Measurements from ENCODE around the gene FCN1. TPM values are rescaled to one million over a fixed set of nuclear protein-coding genes. Genes with fewer than 3 reads are reported as not detected.

FCN1 gene
- polyA plus RNA-seq, 1 of the 3 experiments (the other 2 are of a cell fraction) = not detected

DNA sequence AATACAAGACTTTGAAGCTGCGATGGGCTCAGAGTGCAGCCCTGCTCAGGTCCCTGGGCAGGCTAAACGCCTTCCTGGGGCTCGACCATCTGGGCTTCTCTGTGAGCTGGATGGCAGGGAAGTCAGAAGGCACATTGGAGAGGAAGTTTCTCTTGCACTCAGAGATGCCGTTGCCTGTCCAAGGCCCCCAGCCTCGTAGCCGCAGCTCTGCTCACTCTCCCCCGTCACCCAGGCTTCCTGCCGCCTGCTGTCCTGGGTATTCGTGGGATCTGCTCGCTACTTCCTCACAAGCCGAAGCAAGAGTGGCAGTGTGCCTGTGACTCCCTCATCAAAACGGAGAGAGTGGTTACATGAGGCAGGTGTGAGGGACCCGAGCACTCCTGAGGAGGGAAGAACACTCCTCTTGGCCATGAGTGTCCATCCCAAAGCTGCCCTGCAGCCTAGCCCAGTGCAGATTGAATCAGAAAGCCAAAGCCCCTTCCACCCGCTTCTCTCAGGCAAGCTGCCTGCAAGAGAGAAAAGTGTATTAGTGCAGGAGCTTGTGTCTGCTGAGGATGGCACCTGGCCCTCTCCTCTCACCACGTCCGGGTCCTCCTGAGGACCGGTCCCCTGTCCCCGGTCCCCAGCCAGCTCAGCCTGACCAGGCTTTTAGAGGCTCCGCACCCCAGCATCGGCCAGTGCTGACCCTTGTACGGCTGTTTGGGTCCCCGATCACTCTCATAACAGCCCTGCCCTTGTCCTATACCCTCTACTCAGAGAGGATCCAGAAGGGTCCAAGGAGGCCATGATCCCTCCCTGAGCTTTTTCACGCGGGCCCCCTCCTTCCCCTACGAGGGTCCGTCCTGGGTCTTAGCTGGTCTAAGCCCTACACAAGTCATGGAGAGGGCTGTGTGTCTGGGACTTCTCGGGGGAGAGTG, 29.8 kb downstream of the FCN1 start:
- CTCF ChIA-PET = interaction anchor here (1.3 kb wide), 1 partner anchor 119 kb away, joined by 4 read pairs; no protein-coding TSS in a partner anchor

DNA sequence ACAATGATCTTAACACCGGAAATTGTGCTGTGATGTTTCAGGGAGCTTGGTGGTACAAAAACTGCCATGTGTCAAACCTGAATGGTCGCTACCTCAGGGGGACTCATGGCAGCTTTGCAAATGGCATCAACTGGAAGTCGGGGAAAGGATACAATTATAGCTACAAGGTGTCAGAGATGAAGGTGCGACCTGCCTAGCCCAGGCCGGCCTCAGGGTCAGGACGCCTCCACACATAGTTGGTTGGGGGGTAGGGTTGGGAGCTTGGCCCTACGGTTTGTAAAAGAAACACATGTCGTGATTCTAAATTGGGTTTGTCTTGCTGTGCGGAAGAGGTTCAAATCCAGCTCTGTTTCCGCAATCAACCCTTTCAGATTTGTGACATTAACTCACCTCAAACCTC, 30.5 kb downstream of the FCN1 start:
- no peak overlapping the region for H3K27ac ChIP-seq (ENCODE audit: low read depth in 2 of 2, low read length in 1 of 2)
- TF ChIP-seq, protein P1, sequence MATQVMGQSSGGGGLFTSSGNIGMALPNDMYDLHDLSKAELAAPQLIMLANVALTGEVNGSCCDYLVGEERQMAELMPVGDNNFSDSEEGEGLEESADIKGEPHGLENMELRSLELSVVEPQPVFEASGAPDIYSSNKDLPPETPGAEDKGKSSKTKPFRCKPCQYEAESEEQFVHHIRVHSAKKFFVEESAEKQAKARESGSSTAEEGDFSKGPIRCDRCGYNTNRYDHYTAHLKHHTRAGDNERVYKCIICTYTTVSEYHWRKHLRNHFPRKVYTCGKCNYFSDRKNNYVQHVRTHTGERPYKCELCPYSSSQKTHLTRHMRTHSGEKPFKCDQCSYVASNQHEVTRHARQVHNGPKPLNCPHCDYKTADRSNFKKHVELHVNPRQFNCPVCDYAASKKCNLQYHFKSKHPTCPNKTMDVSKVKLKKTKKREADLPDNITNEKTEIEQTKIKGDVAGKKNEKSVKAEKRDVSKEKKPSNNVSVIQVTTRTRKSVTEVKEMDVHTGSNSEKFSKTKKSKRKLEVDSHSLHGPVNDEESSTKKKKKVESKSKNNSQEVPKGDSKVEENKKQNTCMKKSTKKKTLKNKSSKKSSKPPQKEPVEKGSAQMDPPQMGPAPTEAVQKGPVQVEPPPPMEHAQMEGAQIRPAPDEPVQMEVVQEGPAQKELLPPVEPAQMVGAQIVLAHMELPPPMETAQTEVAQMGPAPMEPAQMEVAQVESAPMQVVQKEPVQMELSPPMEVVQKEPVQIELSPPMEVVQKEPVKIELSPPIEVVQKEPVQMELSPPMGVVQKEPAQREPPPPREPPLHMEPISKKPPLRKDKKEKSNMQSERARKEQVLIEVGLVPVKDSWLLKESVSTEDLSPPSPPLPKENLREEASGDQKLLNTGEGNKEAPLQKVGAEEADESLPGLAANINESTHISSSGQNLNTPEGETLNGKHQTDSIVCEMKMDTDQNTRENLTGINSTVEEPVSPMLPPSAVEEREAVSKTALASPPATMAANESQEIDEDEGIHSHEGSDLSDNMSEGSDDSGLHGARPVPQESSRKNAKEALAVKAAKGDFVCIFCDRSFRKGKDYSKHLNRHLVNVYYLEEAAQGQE (IDR thresholded peaks at IDR 0.05; ENCODE audit: low read depth, low read length) = no peak
- no peak for TF ChIP-seq YY1 (IDR thresholded peaks at IDR 0.05; ENCODE audit: low read depth)
- no peak for TF ChIP-seq CHD2 (IDR thresholded peaks at IDR 0.05; ENCODE audit: low read length, partially characterized antibody)
- TF ChIP-seq, protein P2, sequence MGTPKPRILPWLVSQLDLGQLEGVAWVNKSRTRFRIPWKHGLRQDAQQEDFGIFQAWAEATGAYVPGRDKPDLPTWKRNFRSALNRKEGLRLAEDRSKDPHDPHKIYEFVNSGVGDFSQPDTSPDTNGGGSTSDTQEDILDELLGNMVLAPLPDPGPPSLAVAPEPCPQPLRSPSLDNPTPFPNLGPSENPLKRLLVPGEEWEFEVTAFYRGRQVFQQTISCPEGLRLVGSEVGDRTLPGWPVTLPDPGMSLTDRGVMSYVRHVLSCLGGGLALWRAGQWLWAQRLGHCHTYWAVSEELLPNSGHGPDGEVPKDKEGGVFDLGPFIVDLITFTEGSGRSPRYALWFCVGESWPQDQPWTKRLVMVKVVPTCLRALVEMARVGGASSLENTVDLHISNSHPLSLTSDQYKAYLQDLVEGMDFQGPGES (IDR thresholded peaks at IDR 0.05; ENCODE audit: low read depth, low read length) = no peak
- TF ChIP-seq, protein P3, sequence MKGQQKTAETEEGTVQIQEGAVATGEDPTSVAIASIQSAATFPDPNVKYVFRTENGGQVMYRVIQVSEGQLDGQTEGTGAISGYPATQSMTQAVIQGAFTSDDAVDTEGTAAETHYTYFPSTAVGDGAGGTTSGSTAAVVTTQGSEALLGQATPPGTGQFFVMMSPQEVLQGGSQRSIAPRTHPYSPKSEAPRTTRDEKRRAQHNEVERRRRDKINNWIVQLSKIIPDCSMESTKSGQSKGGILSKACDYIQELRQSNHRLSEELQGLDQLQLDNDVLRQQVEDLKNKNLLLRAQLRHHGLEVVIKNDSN (IDR thresholded peaks at IDR 0.05; ENCODE audit: borderline replicate concordance, low read depth) = no peak
- ChIA-PET POLR2A (no interaction called here), CTCF (no interaction called here)
- H3K4me2 ChIP-seq = no peak overlapping the region
- no peaks in the 10 kb centered on the region for H3K9me3 ChIP-seq
- DNase-seq = no peak
- H4K20me1 ChIP-seq (ENCODE audit: insufficient read depth) = no peaks in the 10 kb centered on the region
- no peaks in the 10 kb centered on the region for H3F3A ChIP-seq (replicated peaks; ENCODE audit: insufficient read depth)
- no peak overlapping the region for H3K4me3 ChIP-seq (ENCODE audit: low read depth in 2 of 2, low read length in 1 of 2)
- H3K9ac ChIP-seq = no peak overlapping the region
- no peaks in the 10 kb centered on the region for H3K9me2 ChIP-seq
- H3K4me1 ChIP-seq (ENCODE audit: control insufficient read depth in 1 of 2, insufficient read depth in 2 of 2, low read depth in 1 of 2, low read length in 1 of 2) = no peaks in the 10 kb centered on the region
- 62% methylated on average over 9 of the region's 10 CpGs for WGBS (ENCODE audit: low lambda C conversion rate)
- H3K27me3 ChIP-seq (ENCODE audit: insufficient read depth) = peaks cover 7% of the 10 kb centered on the region; the same call in 1 of the 2 replicates
- H2AFZ ChIP-seq (ENCODE audit: low read depth) = no peak overlapping the region
- H3K79me2 ChIP-seq (ENCODE audit: insufficient read depth) = no peaks in the 10 kb centered on the region
- H3K36me3 ChIP-seq (replicated peaks in 1 of 2; ENCODE audit: control insufficient read depth in 1 of 2, insufficient read depth in 2 of 2, low read length in 1 of 2) = no peaks in the 10 kb centered on the region

More for the DNA sequence above, 29.8 kb downstream of the FCN1 start:
- Histone ChIP-seq H3K79me2 (ENCODE audit: insufficient read depth) (no peaks in the 10 kb centered on the region), H3K9me2 (no peaks in the 10 kb centered on the region), H3K4me3 (ENCODE audit: low read depth in 2 of 2, low read length in 1 of 2) (no peak overlapping the region), H2AFZ (ENCODE audit: low read depth) (no peak overlapping the region), H3K36me3 (replicated peaks in 1 of 2; ENCODE audit: control insufficient read depth in 1 of 2, insufficient read depth in 2 of 2, low read length in 1 of 2) (no peaks in the 10 kb centered on the region), H3K4me2 (no peak overlapping the region), H3K27me3 (ENCODE audit: insufficient read depth) (peaks cover 7% of the 10 kb centered on the region; the same call in 1 of the 2 replicates), H3K27ac (ENCODE audit: low read depth in 2 of 2, low read length in 1 of 2) (no peak overlapping the region), H4K20me1 (ENCODE audit: insufficient read depth) (no peaks in the 10 kb centered on the region), H3K9me3 (no peaks in the 10 kb centered on the region), H3K4me1 (ENCODE audit: control insufficient read depth in 1 of 2, insufficient read depth in 2 of 2, low read depth in 1 of 2, low read length in 1 of 2) (no peaks in the 10 kb centered on the region), H3F3A (replicated peaks; ENCODE audit: insufficient read depth) (no peaks in the 10 kb centered on the region), H3K9ac (no peak overlapping the region)
- DNase-seq = no peak
- POLR2A ChIA-PET = no interaction called here
- no peak for TF ChIP-seq RFX5 (IDR thresholded peaks at IDR 0.05; ENCODE audit: low read length)
- no peak for TF ChIP-seq RXRA (IDR thresholded peaks at IDR 0.05; ENCODE audit: borderline replicate concordance, low read depth)
- TF ChIP-seq EZH2phosphoT487 (IDR thresholded peaks at IDR 0.05; ENCODE audit: borderline replicate concordance, low read depth) = no peak
- TF ChIP-seq ELF1 (IDR thresholded peaks at IDR 0.05) = no peak
- TF ChIP-seq EP300 (IDR thresholded peaks at IDR 0.05; ENCODE audit: borderline replicate concordance in 1 of 2, low read depth in 1 of 2, low read length in 1 of 2) = no peak
- WGBS (ENCODE audit: low lambda C conversion rate) = 63% methylated on average over 18 of the region's 27 CpGs

Data from SK-N-SH (cell line).